A204.1 (cell line): ENCODE data around the gene TFAM.
"Not testable (repeated sequence)": the region's sequence is repeated elsewhere in the genome, so short reads cannot be mapped to it uniquely, and the experiment has no call there.

ENCODE experiments used
- FAIRE-seq: peaks from 2 replicates; lab custom pipeline; 2012; peaks lifted over from hg19 to GRCh38; lab: Jason Lieb, UNC

TFAM gene

GRCh38 chr10:58372607-58373441 is 12.4 kb upstream of the TFAM start:
- FAIRE-seq: no peak

DNA sequence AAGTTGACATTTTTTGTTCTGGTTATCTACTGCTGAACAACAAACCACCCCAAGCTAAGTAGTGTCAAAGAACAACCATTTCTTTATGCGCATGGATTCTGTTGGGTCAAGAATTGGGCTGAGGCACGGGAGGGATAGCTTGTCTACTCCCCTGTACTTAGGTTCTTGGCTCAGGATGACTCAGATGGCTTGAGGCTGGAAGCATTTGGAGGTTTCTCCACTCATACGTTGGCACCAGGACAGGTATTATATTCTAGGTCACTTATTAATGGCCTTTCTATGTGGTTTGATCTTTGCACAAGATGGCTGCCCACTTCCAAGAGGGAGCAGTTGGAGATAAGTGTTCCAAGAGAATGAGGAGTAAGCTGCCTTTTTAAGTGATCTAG is 11.8 kb upstream of the TFAM start:
- FAIRE-seq: no peak

GRCh38 chr10:58382489-58382995 is 2.7 kb upstream of the TFAM start:
- FAIRE-seq: no peak

DNA sequence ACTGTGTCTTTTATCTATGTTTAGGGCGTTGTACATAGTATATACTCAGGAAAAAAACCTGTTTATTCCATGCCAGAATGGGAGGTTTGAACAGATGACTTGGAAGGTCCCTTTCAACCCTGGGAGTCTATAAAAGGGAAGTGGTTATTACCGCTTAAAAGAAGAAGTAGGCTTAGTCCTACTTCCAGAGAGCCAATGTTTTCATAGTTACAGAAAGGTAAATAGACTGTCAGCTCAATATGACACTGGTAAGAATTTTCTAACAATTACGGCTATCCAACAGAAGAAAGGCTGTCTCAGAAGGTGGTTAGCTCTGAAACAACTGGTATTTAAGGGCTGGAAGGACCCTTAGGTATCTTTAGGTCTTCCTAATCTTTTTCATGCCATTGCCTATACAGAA is 1.1 kb upstream of the TFAM start:
- no peak for FAIRE-seq

GRCh38 chr10:58384544-58384998 is 639 bp upstream of the TFAM start:
- no peak for FAIRE-seq

GRCh38 chr10:58385784-58386112 is 538 bp downstream of the TFAM start:
- no peak for FAIRE-seq

DNA sequence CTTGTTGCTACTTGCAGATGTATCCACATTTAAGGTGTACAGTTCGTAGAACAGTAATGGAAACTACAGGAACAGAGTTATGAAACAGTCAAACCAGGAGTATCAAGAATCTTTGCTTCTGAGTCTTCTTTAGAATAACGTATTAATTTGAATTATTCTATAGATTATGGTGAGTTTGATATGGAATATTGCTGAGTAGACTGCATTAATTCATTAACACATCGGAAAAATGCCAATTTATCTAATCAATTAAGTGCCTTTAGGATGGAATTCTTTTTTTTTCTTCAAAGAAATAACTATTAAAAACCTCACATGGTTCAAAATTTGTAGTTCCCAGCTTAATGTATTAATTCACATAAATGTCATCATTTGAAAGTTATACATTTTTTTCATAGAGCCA is 3.8 kb downstream of the TFAM start:
- no peak for FAIRE-seq

GRCh38 chr10:58393317-58393716 is 8.1 kb downstream of the TFAM start:
- FAIRE-seq: no peak

GRCh38 chr10:58394471-58394870 is 9.3 kb downstream of the TFAM start:
- FAIRE-seq: no peak

DNA sequence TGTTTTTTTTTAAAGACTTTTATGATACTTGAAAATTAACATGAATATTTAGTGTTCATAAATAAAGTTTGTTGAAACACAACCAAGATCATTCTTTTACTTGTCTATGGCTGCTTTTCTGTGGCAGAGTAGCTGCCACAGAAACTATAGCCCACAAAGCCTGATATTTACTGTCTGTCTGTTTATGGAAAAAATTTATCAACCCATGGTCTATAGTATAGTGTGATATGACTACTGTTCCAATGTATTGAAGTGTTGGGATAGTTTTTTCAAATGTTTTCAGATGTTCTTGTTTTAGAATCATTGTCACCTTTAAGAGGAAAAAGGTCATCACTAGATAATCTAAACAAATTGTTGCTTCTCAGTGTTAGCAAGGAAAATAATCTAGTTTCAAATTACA is 10.8 kb downstream of the TFAM start:
- FAIRE-seq: no peak

GRCh38 chr10:58397830-58398229 is 12.6 kb downstream of the TFAM start:
- no peak for FAIRE-seq

- FAIRE-seq: no peak
Measured at GRCh38 chr10:58399410-58399809, 14.2 kb downstream of the TFAM start.

DNA sequence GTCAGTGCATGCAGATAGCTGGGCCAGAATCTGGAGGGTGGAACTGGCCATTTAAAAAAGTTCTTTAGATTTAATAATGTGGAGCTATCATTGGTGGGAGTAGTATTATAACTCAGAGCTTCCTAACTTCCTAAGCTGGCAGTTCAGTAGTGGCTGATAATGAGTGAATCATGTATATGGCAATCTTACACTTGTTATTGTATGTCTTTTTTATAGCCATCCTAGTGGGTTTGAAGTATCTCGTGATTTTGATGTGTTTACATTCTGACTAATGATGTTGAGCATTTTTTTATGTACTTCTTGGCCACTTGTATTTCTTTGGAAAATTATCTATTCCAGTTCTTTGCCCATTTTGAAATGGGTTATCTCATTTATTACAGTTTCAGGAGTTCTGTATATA is 15.4 kb downstream of the TFAM start:
- FAIRE-seq: no peak

- FAIRE-seq: no peak
Measured at GRCh38 chr10:58404001-58404400, 18.8 kb downstream of the TFAM start.

DNA sequence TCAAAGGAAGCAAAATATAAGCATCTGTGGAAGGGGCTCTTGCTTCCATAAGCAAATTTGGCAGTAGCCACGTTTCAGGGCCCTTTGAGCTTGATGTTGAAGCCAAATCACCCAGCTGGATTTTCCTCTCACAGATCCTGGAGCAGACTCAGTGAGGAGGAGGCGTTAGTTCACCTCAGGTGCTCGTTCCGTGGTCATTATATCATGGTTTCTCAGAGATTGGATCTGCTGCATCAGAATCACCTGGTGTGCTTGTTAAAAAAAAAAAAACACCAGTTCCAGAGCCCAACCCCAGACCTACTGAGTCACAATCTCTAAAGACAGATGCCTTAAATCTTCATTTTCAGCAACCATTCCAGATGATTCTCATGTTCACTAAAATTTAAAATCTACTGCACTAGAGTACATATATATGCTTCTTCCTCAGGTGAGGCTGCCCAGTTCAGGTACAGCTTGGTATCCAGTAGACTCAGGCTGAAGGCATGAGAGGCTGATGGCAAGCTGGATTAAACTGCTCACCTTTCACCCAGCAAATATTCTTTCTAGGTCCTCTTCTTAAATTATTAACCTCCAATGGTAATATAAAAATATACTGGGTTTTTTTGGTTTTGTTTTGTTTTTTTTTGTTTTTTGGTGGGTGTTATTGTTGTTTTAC is 24.9 kb downstream of the TFAM start:
- FAIRE-seq: no peak

DNA sequence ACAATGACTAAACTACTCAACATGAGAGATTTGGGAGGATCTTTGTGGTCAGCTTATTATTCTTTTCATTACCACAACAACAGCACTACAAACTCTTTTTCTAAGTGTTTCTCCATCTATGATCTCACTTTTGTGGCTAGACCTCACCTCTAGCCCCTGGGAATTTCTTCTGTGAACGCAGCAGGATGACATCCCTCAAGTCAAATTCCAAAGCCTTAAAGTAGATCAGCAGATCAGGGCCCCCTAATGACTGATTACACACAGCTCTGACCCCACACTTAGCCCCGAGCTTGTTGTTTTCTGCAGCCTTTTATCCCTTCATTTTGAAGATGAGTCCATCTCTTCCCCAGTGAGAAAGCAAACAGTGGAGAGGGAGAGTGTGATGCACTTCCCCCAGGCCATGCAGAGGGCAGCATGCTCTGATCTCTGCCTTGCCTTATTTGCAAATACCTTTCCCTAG is 27.3 kb downstream of the TFAM start:
- no peak for FAIRE-seq

DNA sequence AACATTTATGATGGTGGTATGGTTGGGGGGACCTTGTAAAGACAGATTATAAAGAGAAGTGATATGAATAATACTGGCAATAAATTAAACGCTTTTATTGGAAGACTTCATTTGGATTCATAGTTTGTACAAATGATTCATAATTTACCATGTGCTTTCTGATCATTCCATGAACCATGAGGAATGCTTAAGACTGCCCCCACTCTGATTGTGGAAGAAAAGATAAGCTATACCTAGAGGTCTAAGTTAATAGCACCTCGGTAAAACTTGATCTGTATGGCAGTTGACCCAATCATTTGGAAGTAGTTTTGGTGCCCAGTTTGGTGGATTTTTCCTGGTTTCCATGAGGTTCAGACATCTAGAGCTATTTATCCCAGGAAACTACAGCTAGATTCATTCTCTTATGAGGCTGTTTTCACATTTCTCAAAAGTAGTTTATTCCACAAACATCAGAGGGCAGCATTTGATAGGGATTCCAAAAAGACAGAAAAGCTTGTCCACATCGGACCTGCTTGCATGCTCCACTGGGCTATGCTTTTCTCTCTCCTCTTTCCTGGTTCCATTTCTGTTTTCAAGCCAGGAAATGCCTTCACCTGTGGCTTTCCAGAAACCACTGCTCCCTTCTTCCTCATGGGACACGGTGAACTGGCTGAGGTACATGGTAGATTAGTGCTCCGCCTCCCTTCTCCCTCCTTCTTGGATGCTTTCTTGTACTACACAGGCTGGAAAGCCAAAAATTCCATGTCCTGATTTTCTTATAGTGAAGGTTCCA is 29.2 kb downstream of the TFAM start:
- no peak for FAIRE-seq

DNA sequence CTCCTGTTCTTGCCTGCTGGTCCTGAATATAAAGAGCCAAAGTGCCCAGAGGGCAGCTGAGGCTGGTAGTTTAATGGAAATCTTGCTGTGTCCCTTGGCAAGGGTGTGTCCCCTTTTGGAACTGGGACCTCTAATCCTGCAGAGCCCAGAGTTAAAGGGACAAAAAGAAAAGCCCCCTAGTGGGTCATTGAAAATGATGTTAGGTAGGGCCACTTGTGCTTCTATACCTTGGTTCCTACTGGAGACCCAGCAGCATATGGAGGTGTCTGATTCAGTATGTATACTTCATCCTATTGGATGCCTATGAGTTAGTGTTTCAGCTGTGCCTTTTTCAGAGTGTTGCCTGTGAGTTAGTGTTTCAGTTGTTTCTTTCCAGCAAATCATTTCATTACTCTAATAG is 30.5 kb downstream of the TFAM start:
- no peak for FAIRE-seq

- FAIRE-seq: not testable (repeated sequence)
Measured at GRCh38 chr10:58417902-58418301, 32.7 kb downstream of the TFAM start.

DNA sequence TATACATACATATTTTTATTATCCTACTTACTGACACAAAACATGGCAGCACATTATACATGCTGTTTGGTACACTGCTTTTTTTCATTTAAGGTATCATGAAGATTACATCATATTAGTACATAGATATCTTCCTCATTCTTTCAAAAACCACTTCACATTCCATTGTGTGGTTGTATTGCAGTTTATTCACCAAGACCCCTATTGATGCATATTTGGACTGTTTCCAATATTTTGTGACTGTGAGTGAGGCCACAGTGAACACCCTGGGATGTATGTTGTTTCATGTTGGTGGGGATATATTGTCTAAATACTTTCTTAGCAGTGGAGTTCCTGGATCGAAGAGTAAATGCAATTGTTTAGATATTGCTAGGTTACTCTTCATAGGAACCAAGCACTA is 39.0 kb downstream of the TFAM start:
- FAIRE-seq: no peak

- FAIRE-seq: not testable (repeated sequence)
Measured at GRCh38 chr10:58428436-58428835, 43.2 kb downstream of the TFAM start.

- no peak for FAIRE-seq
Measured at GRCh38 chr10:58431903-58432302, 46.7 kb downstream of the TFAM start.

GRCh38 chr10:58433066-58433465 is 47.9 kb downstream of the TFAM start:
- FAIRE-seq: no peak
